MM.1S (cell line): Measurements from ENCODE around the gene NDUFB5.

Source experiments
- CTCF ChIP-seq: fragments of 300-600 bp; sonication (generic); IDR thresholded peaks from 2 replicates; pipeline ENCODE4 v1.5.1; 2016; ENCODE audit warnings: antibody characterized with exemption, low read length, mixed read lengths
- EZH2 ChIP-seq: fragments of 300-600 bp; sonication (generic); optimal IDR thresholded peaks from 2 replicates; pipeline ENCODE3; 2017; ENCODE audit warnings: low read depth, mild to moderate bottlenecking, antibody characterized with exemption, low read length, mixed read lengths
- EZH2phosphoT487 ChIP-seq: fragments of 300-600 bp; sonication (generic); IDR thresholded peaks from 2 replicates; pipeline ENCODE4 v1.6.1; 2018; ENCODE audit warnings: antibody characterized with exemption, low read length

DNA sequence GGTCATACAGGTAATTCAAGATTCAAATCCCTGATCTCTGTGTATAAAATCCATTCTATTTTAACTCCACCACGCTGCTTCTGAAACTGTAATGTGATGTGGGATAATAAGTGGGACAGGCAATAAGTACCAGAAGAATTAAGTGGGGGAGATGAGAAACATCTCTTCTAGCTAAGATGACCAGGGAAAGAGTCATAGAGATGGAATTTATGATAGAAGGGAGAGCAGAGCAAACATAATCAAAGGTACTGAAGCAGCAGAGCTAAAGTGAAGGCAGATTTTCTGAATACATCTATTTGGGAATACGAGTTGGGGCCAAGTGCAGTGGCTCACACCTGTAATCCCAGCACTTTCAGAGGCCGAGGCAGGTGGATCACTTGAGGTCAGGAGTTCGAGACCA is 5.1 kb upstream of the NDUFB5 start:
- TF ChIP-seq CTCF, result no peak
- TF ChIP-seq EZH2phosphoT487, result no peak
- no peak for TF ChIP-seq EZH2
